Measurements from ENCODE around the gene ZNF276.
"Not testable (repeated sequence)": the region's sequence is repeated elsewhere in the genome, so short reads cannot be mapped to it uniquely, and the experiment has no call there.

The ZNF276 gene

GRCh38 chr16:89779909-89780305 lies 58.6 kb downstream of the ZNF276 start:
- no peak for DNase-seq (ENCODE audit: low spot score)
- no peak overlapping the region for H3K27ac ChIP-seq
- ChIA-PET POLR2A (ENCODE audit: low non-redundant PET) (no interaction called here), CTCF (no interaction called here)
- TF ChIP-seq CTCF (conservative IDR thresholded peaks at IDR 0.05; ENCODE audit: low read depth), result no peak

- DNase-seq (ENCODE audit: low spot score), result no peak
- ChIA-PET POLR2A (ENCODE audit: low non-redundant PET) (no interaction called here), CTCF (interaction anchor here (0.6 kb wide), 1 partner anchor 14 kb away, joined by 3 read pairs; no protein-coding TSS in a partner anchor)
- H3K27ac ChIP-seq, result peak overlapping the region; percentile 19
- TF ChIP-seq CTCF (conservative IDR thresholded peaks at IDR 0.05; ENCODE audit: low read depth), result no peak
These were observed 61.2 kb downstream of the ZNF276 start for GRCh38 chr16:89782489-89782888.

GRCh38 chr16:89783952-89784351 lies 62.6 kb downstream of the ZNF276 start:
- DNase-seq (ENCODE audit: low spot score); POLR2A ChIA-PET (ENCODE audit: low non-redundant PET); H3K27ac ChIP-seq: not testable (repeated sequence)
- CTCF ChIA-PET, result interaction anchor here (0.7 kb wide), 1 partner anchor 81 kb away, joined by 3 read pairs; no protein-coding TSS in a partner anchor

- ChIA-PET CTCF (no interaction called here), POLR2A (ENCODE audit: low non-redundant PET) (no interaction called here)
- DNase-seq (ENCODE audit: low spot score), result no peak
- H3K27ac ChIP-seq, result no peak overlapping the region
- no peak for TF ChIP-seq CTCF (conservative IDR thresholded peaks at IDR 0.05; ENCODE audit: low read depth)
These were observed 63.1 kb downstream of the ZNF276 start for GRCh38 chr16:89784406-89784805.

GRCh38 chr16:89785523-89786155 lies 64.3 kb downstream of the ZNF276 start:
- ChIA-PET CTCF (interaction anchor here (1.2 kb wide), 1 partner anchor 76 kb away, joined by 7 read pairs; no protein-coding TSS in a partner anchor), POLR2A (ENCODE audit: low non-redundant PET) (no interaction called here)
- TF ChIP-seq CTCF (conservative IDR thresholded peaks at IDR 0.05; ENCODE audit: low read depth), result no peak
- DNase-seq (ENCODE audit: low spot score), result no peak
- H3K27ac ChIP-seq, result no peak overlapping the region

GRCh38 chr16:89786474-89787364 lies 65.4 kb downstream of the ZNF276 start:
- TF ChIP-seq CTCF (conservative IDR thresholded peaks at IDR 0.05; ENCODE audit: low read depth), result no peak
- ChIA-PET POLR2A (ENCODE audit: low non-redundant PET) (no interaction called here), CTCF (interaction anchor here (1.2 kb wide), 1 partner anchor 74 kb away, joined by 7 read pairs; no protein-coding TSS in a partner anchor)
- H3K27ac ChIP-seq, result no peak overlapping the region
- DNase-seq (ENCODE audit: low spot score), result no peak

- no peak for TF ChIP-seq CTCF (conservative IDR thresholded peaks at IDR 0.05; ENCODE audit: low read depth)
- ChIA-PET POLR2A (ENCODE audit: low non-redundant PET) (no interaction called here), CTCF (no interaction called here)
- no peak for DNase-seq (ENCODE audit: low spot score)
- no peak overlapping the region for H3K27ac ChIP-seq
These were observed 66.0 kb downstream of the ZNF276 start for GRCh38 chr16:89787365-89787805.
